ENCODE data around the gene ANKRD27.
"Not testable (repeated sequence)": the region's sequence is repeated elsewhere in the genome, so short reads cannot be mapped to it uniquely, and the experiment has no call there.

ANKRD27 gene

GRCh38 chr19:32688311-32688710 lies 13.3 kb upstream of the ANKRD27 start:
- DNase-seq = no peak

- DNase-seq = no peak
Measured at GRCh38 chr19:32687681-32688080, 12.7 kb upstream of the ANKRD27 start.

GRCh38 chr19:32686847-32687475 lies 12.0 kb upstream of the ANKRD27 start:
- DNase-seq = no peak

- DNase-seq = no peak
Measured at GRCh38 chr19:32682317-32682716, 7.3 kb upstream of the ANKRD27 start.

DNA sequence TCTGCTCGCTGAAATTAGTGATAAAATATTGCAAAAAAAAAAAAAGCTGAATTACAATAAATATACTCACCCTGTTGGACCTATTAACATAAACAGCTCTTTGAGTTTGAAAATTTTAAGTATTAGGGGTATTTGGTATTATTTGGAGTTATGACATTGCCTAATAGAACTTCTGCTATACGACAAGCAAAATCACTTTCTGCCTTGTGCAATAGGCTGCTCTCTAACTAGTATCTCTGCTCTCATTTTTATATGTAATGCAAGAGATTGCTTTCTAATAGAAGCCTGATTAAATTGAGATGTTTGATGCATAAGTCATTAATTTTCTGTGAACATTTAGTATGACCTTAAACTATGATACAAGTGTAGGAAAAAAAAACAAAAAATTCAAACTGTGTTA lies 6.0 kb upstream of the ANKRD27 start:
- no peak for DNase-seq

- DNase-seq = no peak
Measured at GRCh38 chr19:32677657-32678056, 2.7 kb upstream of the ANKRD27 start.

DNA sequence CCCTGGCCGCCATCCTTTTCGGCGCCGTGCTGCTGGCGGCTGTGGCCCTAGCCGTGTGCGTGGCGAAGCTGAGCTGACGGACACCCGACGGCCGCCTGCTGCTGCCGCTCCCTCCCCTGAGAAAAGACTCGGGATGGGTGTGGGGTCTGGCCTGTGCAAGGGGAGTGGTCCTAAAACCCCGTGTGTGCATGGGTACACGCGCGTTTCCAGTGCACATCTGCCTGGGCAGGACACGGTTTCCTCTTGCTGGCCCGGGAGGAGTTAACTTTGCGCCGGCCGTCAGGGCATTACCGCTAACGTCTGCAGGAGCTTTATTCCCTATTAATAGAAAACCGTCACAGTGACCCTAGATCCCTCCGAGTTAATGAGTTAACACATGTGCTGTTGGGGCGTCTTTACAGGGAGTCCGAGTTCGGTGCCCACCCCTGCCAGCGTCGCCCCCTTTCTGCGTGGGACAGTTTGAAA lies 1.9 kb upstream of the ANKRD27 start:
- no peak for DNase-seq

DNA sequence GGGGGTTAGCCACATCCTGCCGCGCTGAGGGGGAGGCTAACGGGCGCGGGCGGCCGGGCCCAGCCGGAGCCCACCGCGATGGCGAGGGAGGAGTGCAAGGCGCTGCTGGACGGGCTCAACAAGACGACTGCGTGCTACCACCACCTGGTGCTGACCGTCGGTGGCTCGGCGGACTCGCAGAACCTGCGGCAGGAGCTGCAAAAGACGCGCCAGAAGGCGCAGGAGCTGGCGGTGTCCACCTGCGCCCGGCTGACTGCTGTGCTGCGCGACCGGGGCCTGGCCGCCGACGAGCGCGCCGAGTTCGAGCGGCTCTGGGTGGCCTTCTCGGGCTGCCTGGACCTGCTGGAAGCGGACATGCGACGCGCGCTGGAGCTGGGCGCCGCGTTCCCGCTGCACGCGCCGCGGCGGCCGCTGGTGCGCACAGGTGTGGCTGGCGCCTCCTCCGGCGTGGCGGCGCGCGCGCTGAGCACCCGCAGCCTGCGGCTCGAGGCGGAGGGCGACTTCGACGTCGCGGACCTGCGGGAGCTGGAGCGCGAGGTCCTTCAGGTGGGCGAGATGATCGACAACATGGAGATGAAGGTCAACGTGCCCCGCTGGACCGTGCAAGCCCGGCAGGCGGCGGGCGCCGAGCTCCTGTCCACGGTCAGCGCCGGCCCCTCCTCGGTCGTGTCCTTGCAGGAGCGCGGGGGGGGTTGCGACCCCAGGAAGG lies 1.4 kb upstream of the ANKRD27 start:
- no peak for DNase-seq

- DNase-seq = peak; percentile 48 to 49
Measured at GRCh38 chr19:32675720-32676185, 773 bp upstream of the ANKRD27 start, which contains the start of gene RGS9BP. TSS of gene RGS9BP (plus strand) at chr19:32675848. CDS start at chr19:32676264, 416 bp downstream.

- DNase-seq = no peak
Measured at GRCh38 chr19:32674153-32674930, 638 bp downstream of the ANKRD27 start.

- DNase-seq = no peak
Measured at GRCh38 chr19:32673573-32673972, 1.4 kb downstream of the ANKRD27 start.

GRCh38 chr19:32672841-32673240 lies 2.1 kb downstream of the ANKRD27 start:
- no peak for DNase-seq

DNA sequence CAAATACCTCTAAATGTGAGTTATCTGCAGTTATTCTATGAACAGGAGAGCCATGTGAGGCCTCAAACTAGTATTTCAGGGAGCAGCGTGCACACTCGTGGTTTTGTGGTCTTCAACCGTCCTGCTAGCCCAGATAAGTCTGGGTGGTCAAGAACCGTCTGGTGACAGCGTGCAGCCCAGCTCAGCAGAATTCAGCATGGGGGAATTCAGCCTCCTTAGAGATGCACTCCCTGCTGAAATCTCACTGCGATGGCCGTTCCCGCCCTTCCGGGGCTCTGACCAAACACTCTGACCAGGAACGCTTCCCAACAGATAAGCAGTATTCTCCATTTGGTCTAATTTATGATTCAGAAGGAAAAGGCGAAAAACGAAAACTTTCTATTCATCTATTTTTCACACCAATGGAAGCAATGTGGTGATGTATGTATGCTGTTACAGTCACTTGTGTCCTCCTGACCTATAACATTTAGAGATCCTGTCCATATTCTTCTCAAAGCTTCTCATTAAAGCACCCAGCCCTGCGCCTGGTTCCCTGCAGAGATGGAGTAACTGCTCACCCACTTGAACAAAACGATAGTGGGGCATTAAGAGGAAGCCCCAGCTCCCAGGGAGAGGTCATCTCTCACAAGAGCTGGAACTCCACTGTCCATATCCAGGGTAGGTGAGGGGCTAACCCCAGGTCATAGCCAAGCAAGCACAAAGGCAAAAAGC lies 2.9 kb downstream of the ANKRD27 start:
- DNase-seq = no peak

DNA sequence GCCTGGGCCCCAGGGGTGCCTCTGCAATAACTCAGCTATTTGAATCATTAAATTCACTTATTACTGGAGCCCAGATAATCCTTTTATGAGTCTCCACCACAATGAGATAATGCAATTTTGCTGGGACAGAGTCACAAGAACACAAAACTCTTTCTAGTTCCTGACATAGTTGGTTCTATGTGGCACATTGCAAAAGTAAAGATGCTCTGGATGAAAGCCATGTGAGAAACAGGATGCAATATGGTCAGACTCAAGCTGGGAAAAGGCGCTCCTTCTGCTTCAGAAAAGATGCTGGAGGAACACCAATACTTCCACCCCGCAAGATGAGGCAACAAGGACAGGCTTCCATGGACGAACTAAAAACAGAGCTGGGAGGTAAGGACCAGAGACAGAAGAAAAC lies 5.7 kb downstream of the ANKRD27 start:
- DNase-seq = no peak

DNA sequence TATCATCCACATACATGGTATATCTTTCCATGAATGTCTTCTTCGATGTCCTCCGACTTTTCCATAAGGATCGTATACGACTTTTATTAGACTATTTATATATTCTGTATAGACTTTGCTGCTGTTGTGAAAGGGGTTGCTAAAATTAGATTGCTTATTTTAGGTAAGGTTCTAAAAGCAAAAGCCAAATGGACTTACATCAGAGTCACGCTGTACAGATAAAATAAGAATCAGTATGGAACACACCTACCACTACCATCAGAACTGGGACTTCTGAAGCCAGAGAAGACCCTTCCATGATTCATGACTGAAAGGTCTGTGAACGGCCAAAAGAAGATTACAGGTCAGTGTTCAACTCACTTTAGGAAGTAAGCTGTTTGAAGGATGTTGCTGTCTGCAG lies 8.9 kb downstream of the ANKRD27 start:
- no peak for DNase-seq

- no peak for DNase-seq
Measured at GRCh38 chr19:32662186-32662585, 12.8 kb downstream of the ANKRD27 start.

DNA sequence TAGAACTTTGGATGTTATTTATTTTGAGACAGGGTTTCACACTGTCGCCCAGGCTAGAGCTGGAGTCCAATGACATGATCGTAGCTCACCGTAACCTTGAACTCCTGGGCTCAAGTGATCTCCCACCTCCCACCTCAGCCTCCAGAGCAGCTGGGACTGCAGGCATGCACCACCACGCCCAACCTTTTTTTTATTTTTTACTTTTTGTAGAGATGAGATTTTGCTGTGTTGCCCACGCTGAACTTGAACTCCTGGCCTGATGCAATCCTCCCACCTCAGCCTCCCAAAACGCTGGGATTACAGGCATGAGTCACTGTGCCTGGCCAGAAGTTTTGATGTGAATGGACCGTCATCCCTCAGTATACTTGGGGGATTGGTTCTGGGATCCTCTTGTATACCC lies 13.7 kb downstream of the ANKRD27 start:
- DNase-seq = no peak

DNA sequence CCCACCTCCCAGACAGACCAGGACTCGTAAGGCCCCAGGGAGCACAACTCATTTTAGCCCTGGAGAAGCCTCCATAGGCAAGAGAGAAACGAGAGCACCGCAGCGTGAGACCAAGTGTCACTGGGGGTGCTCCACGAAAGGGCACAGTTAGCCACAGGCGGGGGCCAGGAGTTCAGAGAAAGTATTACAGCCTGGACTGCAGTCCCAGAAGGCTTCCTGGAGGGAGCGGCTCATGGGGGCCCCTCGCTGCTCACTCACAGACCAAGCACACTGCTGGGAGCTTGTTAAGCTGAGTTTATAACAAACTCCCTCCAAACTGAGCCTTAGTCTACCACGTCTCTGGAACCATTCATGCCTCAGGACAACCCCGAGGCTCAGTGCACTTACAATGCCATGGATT lies 16.5 kb downstream of the ANKRD27 start:
- DNase-seq = no peak

- no peak for DNase-seq
Measured at GRCh38 chr19:32658075-32658474, 16.9 kb downstream of the ANKRD27 start.

GRCh38 chr19:32656379-32656778 lies 18.6 kb downstream of the ANKRD27 start:
- not testable (repeated sequence) for DNase-seq

DNA sequence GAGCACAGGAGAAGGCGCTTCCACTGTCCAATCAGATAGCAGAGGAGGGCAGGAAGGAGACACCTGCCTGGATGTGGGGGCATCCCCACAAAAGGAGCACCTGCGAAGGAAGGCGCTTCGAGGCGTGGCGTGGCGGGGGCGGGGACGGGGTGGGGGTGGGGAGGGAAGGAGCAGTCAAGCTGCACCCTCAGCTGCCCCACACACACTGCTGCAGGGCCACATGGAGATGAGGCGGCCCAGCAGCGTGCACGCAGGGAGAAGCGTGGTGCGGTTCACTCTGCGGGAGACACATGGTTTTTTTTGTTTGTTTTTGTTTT lies 21.4 kb downstream of the ANKRD27 start:
- DNase-seq = no peak

- no peak for DNase-seq
Measured at GRCh38 chr19:32652894-32653598, 21.9 kb downstream of the ANKRD27 start.

All from activated CD4-positive, alpha-beta T cell treated with anti-CD3 and anti-CD28 coated beads, Interleukin-2, amount 50 U/mL, for 4 hours (primary cell).